ENCODE results near the gene NEURL2.

The NEURL2 gene

DNA sequence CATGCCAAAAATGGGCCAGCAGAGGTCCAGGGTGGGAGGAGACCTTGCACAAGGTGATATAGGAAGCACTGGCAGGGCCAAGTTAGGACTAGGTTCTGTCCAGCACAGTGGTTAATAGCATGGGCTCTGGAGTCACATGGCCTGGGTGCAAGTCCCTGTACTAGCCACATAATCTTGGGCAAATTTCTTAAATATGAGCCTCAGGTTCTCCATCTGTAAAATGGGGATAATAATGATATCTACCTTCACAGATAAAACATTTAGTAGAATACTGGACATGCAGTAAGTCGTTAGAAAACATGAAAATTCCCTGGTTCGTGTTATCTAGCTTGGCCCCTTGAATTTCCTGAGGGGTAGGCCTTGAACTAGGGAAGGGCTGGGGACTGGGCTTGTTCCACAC is 6.3 kb upstream of the NEURL2 start:
- Histone ChIP-seq H3K27me3 (replicated peaks; ENCODE audit: insufficient read depth, low read length) (no peaks in the 10 kb centered on the region), H3K27ac (ENCODE audit: low read length) (no peak overlapping the region)

DNA sequence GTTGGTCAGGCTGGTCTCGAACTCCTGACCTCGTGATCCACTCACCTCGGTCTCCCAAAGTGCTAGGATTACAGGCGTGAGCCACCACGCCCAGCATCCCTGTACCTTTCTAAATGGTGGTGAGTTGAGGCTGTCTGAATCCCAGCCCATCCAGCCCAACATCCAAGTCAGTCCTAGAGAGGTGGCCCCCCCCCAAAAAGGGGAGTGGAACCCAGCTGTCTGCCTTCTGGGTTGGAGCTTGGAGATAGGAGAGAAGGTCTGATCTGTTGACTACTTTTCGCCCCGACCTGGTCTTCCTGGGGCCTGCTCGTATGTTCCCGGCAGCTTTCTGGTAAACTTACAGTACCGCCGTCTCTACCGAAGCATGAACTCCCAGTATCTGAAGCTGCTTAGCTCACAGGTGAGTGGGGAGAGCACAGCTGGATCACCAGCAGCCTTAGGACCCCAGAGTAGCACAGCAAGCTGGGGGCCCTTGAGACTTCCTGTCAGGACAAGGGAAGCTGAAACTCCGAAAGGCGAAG is 5.7 kb upstream of the NEURL2 start:
- no peak for DNase-seq
- Histone ChIP-seq H3K4me1 (ENCODE audit: low read length) (peaks cover 14% of the 10 kb centered on the region), H3K79me2 (ENCODE audit: low read length) (peaks cover 13% of the 10 kb centered on the region), H3K9me3 (replicated peaks; ENCODE audit: insufficient read depth, low read length) (no peaks in the 10 kb centered on the region), H3F3A (ENCODE audit: insufficient read depth, low read length) (peaks cover 15% of the 10 kb centered on the region), H3K27me3 (replicated peaks; ENCODE audit: insufficient read depth, low read length) (no peaks in the 10 kb centered on the region), H3K4me3 (ENCODE audit: low read length) (no peak overlapping the region), H3K36me3 (replicated peaks; ENCODE audit: insufficient read depth, low read length) (no peaks in the 10 kb centered on the region), H3K27ac (ENCODE audit: low read length) (no peak overlapping the region), H3K4me2 (ENCODE audit: low read depth, low read length) (no peak overlapping the region), H4K20me1 (ENCODE audit: insufficient read depth, low read length) (no peaks in the 10 kb centered on the region), H2AFZ (ENCODE audit: low read length) (no peak overlapping the region), H3K9ac (ENCODE audit: low read length) (no peak overlapping the region), H3K9me2 (replicated peaks; ENCODE audit: insufficient read depth, low read length) (no peaks in the 10 kb centered on the region)
- TF ChIP-seq EZH2phosphoT487 (IDR thresholded peaks at IDR 0.05; ENCODE audit: low read length) (no peak), EZH2 (optimal IDR thresholded peaks at IDR 0.05; ENCODE audit: low read depth, low read length) (no peak)
- TF ChIP-seq, protein P1, sequence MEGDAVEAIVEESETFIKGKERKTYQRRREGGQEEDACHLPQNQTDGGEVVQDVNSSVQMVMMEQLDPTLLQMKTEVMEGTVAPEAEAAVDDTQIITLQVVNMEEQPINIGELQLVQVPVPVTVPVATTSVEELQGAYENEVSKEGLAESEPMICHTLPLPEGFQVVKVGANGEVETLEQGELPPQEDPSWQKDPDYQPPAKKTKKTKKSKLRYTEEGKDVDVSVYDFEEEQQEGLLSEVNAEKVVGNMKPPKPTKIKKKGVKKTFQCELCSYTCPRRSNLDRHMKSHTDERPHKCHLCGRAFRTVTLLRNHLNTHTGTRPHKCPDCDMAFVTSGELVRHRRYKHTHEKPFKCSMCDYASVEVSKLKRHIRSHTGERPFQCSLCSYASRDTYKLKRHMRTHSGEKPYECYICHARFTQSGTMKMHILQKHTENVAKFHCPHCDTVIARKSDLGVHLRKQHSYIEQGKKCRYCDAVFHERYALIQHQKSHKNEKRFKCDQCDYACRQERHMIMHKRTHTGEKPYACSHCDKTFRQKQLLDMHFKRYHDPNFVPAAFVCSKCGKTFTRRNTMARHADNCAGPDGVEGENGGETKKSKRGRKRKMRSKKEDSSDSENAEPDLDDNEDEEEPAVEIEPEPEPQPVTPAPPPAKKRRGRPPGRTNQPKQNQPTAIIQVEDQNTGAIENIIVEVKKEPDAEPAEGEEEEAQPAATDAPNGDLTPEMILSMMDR (IDR thresholded peaks at IDR 0.05; ENCODE audit: low read length) = no peak

More for the DNA sequence above, 6.3 kb upstream of the NEURL2 start:
- H3K36me3 ChIP-seq (replicated peaks; ENCODE audit: insufficient read depth, low read length) = no peaks in the 10 kb centered on the region
- peaks cover 9% of the 10 kb centered on the region for H3F3A ChIP-seq (ENCODE audit: insufficient read depth, low read length)
- TF ChIP-seq EZH2phosphoT487 (IDR thresholded peaks at IDR 0.05; ENCODE audit: low read length) (no peak), EZH2 (optimal IDR thresholded peaks at IDR 0.05; ENCODE audit: low read depth, low read length) (no peak)
- TF ChIP-seq, protein P1 (IDR thresholded peaks at IDR 0.05; ENCODE audit: low read length) = no peak
- no peaks in the 10 kb centered on the region for H4K20me1 ChIP-seq (ENCODE audit: insufficient read depth, low read length)
- DNase-seq = no peak
- H3K9me3 ChIP-seq (replicated peaks; ENCODE audit: insufficient read depth, low read length) = no peaks in the 10 kb centered on the region
- H3K79me2 ChIP-seq (ENCODE audit: low read length) = peaks cover 7% of the 10 kb centered on the region
- no peak overlapping the region for H2AFZ ChIP-seq (ENCODE audit: low read length)
- no peaks in the 10 kb centered on the region for H3K9me2 ChIP-seq (replicated peaks; ENCODE audit: insufficient read depth, low read length)
- no peak overlapping the region for H3K9ac ChIP-seq (ENCODE audit: low read length)
- peaks cover 10% of the 10 kb centered on the region for H3K4me1 ChIP-seq (ENCODE audit: low read length)
- H3K4me2 ChIP-seq (ENCODE audit: low read depth, low read length) = no peak overlapping the region
- H3K4me3 ChIP-seq (ENCODE audit: low read length) = no peak overlapping the region

DNA sequence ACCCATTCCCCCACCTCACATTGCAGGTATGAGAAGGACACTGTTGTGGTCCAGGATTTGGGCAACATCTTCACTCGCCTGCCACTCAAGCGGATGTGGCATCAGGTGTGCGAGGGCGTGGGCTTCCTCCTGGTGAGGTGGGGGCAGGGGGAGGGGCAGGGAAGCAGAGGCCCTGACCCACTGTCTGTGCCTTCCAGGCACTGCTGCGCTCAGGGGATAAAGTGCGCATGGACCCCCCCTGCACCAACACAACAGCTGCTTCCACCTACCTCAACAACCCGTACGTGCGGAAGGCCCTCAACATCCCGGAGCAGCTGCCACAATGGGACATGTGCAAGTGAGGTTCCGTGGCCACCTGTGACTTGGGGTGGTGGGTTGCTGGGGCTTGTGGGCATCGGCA is 3.8 kb upstream of the NEURL2 start:
- H3K4me1 ChIP-seq (ENCODE audit: low read length) = peaks cover 14% of the 10 kb centered on the region
- no peaks in the 10 kb centered on the region for H3K36me3 ChIP-seq (replicated peaks; ENCODE audit: insufficient read depth, low read length)

More for the DNA sequence above, 3.8 kb upstream of the NEURL2 start:
- H4K20me1 ChIP-seq (ENCODE audit: insufficient read depth, low read length) = no peaks in the 10 kb centered on the region
- peaks cover 21% of the 10 kb centered on the region for H3F3A ChIP-seq (ENCODE audit: insufficient read depth, low read length)
- H2AFZ ChIP-seq (ENCODE audit: low read length) = no peak overlapping the region
- no peak overlapping the region for H3K4me2 ChIP-seq (ENCODE audit: low read depth, low read length)
- no peak overlapping the region for H3K4me3 ChIP-seq (ENCODE audit: low read length)
- no peak overlapping the region for H3K9ac ChIP-seq (ENCODE audit: low read length)
- H3K27ac ChIP-seq (ENCODE audit: low read length) = no peak overlapping the region
- no peaks in the 10 kb centered on the region for H3K9me3 ChIP-seq (replicated peaks; ENCODE audit: insufficient read depth, low read length)
- H3K9me2 ChIP-seq (replicated peaks; ENCODE audit: insufficient read depth, low read length) = no peaks in the 10 kb centered on the region
- TF ChIP-seq, protein P1 (IDR thresholded peaks at IDR 0.05; ENCODE audit: low read length) = no peak
- TF ChIP-seq EZH2phosphoT487 (IDR thresholded peaks at IDR 0.05; ENCODE audit: low read length) (no peak), EZH2 (optimal IDR thresholded peaks at IDR 0.05; ENCODE audit: low read depth, low read length) (no peak)
- peaks cover 18% of the 10 kb centered on the region for H3K79me2 ChIP-seq (ENCODE audit: low read length)
- no peak for DNase-seq
- no peaks in the 10 kb centered on the region for H3K27me3 ChIP-seq (replicated peaks; ENCODE audit: insufficient read depth, low read length)
